Loucy (cell line): ENCODE data around the gene SLC6A20.

Experiments
- H2AFZ ChIP-seq: fragments of 200-600 bp; sonication (generic); 2 replicates; pipeline ENCODE4 v1.6.0; 2016; ENCODE audit warnings: antibody characterized with exemption, mild to moderate bottlenecking, low read length, moderate library complexity
- H3F3A ChIP-seq: fragments of 200-600 bp; 2 replicates; pipeline ENCODE4 v1.6.0; 2016; ENCODE audit warnings: antibody characterized with exemption, low read depth, mild to moderate bottlenecking
- H3K27me3 ChIP-seq: fragments of 200-600 bp; sonication (generic); 2 replicates; pipeline ENCODE4 v1.6.1; 2014; ENCODE audit warnings: low read length, mild to moderate bottlenecking; ENCODE audit not compliant: insufficient read depth, poor library complexity, severe bottlenecking
- H3K36me3 ChIP-seq: fragments of 200-600 bp; sonication (generic); 2 replicates; pipeline ENCODE4 v1.6.1; 2016; ENCODE audit warnings: low read length; ENCODE audit not compliant: insufficient read depth
- H3K4me1 ChIP-seq: fragments of 200-600 bp; sonication (generic); 2 replicates; pipeline ENCODE4 v1.5.1; 2014; ENCODE audit warnings: low read length, mild to moderate bottlenecking; ENCODE audit not compliant: insufficient read depth, poor library complexity, severe bottlenecking
- H3K4me2 ChIP-seq: fragments of 200-600 bp; sonication (generic); 2 replicates; pipeline ENCODE4 v1.6.0; 2014; ENCODE audit warnings: antibody characterized with exemption, low read length, low read depth, mild to moderate bottlenecking; ENCODE audit not compliant: poor library complexity, severe bottlenecking
- H3K4me3 ChIP-seq: fragments of 200-600 bp; sonication (generic); 2 replicates; pipeline ENCODE4 v1.5.1; 2014; ENCODE audit warnings: low read length, mild to moderate bottlenecking, mixed read lengths; ENCODE audit not compliant: poor library complexity, severe bottlenecking
- H3K79me2 ChIP-seq: fragments of 200-600 bp; sonication (generic); 2 replicates; pipeline ENCODE4 v1.6.1; 2014; ENCODE audit warnings: low read length; ENCODE audit not compliant: insufficient read depth
- H3K9ac ChIP-seq: fragments of 200-600 bp; sonication (generic); 2 replicates; pipeline ENCODE4 v1.6.0; 2014; ENCODE audit warnings: mild to moderate bottlenecking, low read depth, low read length, moderate library complexity; ENCODE audit not compliant: poor library complexity, severe bottlenecking
- H3K9me2 ChIP-seq: fragments of 200-600 bp; sonication (generic); replicated peaks from 2 replicates; pipeline ENCODE4 v1.6.1; 2016; ENCODE audit warnings: low read depth, low read length, mixed read lengths
- H3K9me3 ChIP-seq: fragments of 200-600 bp; sonication (generic); 2 replicates; pipeline ENCODE4 v1.6.1; 2014; ENCODE audit warnings: mild to moderate bottlenecking, antibody characterized with exemption, low read length, low read depth; ENCODE audit not compliant: insufficient read depth
- H4K20me1 ChIP-seq: fragments of 200-600 bp; sonication (generic); 2 replicates; pipeline ENCODE4 v1.6.0; 2014; ENCODE audit warnings: antibody characterized with exemption, low read length, mild to moderate bottlenecking; ENCODE audit not compliant: insufficient read depth, poor library complexity, severe bottlenecking
- EZH2phosphoT487 ChIP-seq: fragments of 200-600 bp; IDR thresholded peaks from 2 replicates; pipeline ENCODE4 v1.6.1; 2018; ENCODE audit warnings: antibody characterized with exemption, mild to moderate bottlenecking, moderate library complexity, borderline replicate concordance
- TF ChIP-seq, protein P1 (sequence below): fragments of 200-600 bp; sonication (generic); conservative IDR thresholded peaks from 2 replicates; pipeline ENCODE4 v1.5.1; 2014; ENCODE audit warnings: mild to moderate bottlenecking, antibody characterized with exemption, low read length

Gene SLC6A20

GRCh38 chr3:45803252-45803935 lies 7.1 kb upstream of the SLC6A20 start:
- no peaks in the 10 kb centered on the region for H3K36me3 ChIP-seq

GRCh38 chr3:45802146-45802545 lies 5.8 kb upstream of the SLC6A20 start:
- Histone ChIP-seq H3K79me2 (no peaks in the 10 kb centered on the region), H3K4me3 (no peak overlapping the region), H3F3A (no peaks in the 10 kb centered on the region), H3K9me2 (no peaks in the 10 kb centered on the region), H3K36me3 (no peaks in the 10 kb centered on the region), H4K20me1 (no peaks in the 10 kb centered on the region), H3K27me3 (peaks cover 44% of the 10 kb centered on the region), H3K9ac (no peak overlapping the region), H3K4me1 (no peaks in the 10 kb centered on the region), H2AFZ (no peak overlapping the region), H3K4me2 (no peak overlapping the region), H3K9me3 (no peaks in the 10 kb centered on the region)
- TF ChIP-seq EZH2phosphoT487: no peak
- TF ChIP-seq, protein P1, sequence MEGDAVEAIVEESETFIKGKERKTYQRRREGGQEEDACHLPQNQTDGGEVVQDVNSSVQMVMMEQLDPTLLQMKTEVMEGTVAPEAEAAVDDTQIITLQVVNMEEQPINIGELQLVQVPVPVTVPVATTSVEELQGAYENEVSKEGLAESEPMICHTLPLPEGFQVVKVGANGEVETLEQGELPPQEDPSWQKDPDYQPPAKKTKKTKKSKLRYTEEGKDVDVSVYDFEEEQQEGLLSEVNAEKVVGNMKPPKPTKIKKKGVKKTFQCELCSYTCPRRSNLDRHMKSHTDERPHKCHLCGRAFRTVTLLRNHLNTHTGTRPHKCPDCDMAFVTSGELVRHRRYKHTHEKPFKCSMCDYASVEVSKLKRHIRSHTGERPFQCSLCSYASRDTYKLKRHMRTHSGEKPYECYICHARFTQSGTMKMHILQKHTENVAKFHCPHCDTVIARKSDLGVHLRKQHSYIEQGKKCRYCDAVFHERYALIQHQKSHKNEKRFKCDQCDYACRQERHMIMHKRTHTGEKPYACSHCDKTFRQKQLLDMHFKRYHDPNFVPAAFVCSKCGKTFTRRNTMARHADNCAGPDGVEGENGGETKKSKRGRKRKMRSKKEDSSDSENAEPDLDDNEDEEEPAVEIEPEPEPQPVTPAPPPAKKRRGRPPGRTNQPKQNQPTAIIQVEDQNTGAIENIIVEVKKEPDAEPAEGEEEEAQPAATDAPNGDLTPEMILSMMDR: no peak

More at GRCh38 chr3:45803252-45803935, 7.1 kb upstream of the SLC6A20 start:
- TF ChIP-seq EZH2phosphoT487: no peak
- TF ChIP-seq, protein P1: no peak
- Histone ChIP-seq H3K4me1 (no peaks in the 10 kb centered on the region), H3K9me2 (no peaks in the 10 kb centered on the region), H3K4me3 (no peak overlapping the region), H3K79me2 (no peaks in the 10 kb centered on the region), H4K20me1 (no peaks in the 10 kb centered on the region), H3F3A (no peaks in the 10 kb centered on the region), H3K9me3 (no peaks in the 10 kb centered on the region), H3K4me2 (no peak overlapping the region), H3K9ac (no peak overlapping the region), H3K27me3 (peaks cover 56% of the 10 kb centered on the region), H2AFZ (no peak overlapping the region)

DNA sequence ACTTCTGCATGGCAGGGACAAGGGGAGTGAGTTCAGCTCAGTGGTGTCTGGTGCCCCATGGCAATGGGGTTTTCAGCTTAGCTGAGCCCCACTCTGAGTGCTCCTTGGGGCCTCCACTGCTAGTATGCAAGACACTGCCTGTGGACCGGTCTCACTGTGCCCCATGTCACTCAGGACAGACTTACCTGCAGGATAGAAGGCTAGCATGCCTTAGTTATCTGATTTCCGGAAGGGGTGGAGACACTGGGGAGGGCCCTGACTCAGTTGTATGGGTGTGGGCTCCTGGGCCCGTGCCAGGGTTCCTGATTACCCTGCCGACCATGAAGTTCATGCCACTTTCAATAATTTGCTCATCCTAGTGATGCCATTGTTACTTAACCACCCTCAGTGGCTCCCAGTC lies 4.3 kb upstream of the SLC6A20 start:
- Histone ChIP-seq H4K20me1 (no peaks in the 10 kb centered on the region), H3F3A (no peaks in the 10 kb centered on the region), H3K4me3 (no peak overlapping the region), H3K4me2 (no peak overlapping the region), H3K4me1 (no peaks in the 10 kb centered on the region), H3K27me3 (peaks cover 40% of the 10 kb centered on the region), H3K9me3 (no peaks in the 10 kb centered on the region), H3K36me3 (no peaks in the 10 kb centered on the region), H3K9ac (no peak overlapping the region), H2AFZ (no peak overlapping the region), H3K9me2 (no peaks in the 10 kb centered on the region), H3K79me2 (no peaks in the 10 kb centered on the region)
- TF ChIP-seq, protein P1: no peak
- TF ChIP-seq EZH2phosphoT487: no peak
